ENCODE data around the gene TMEM107. TPM values are rescaled to one million over a fixed set of nuclear protein-coding genes. Genes with fewer than 3 reads are reported as not detected.
A peak's percentile ranks its signal among the peaks of the same experiment; 100 is the strongest.

TMEM107 gene
- total and polyA plus RNA-seq, 7 donors: 1.2 to 4.7 (median 1.9) TPM

DNA sequence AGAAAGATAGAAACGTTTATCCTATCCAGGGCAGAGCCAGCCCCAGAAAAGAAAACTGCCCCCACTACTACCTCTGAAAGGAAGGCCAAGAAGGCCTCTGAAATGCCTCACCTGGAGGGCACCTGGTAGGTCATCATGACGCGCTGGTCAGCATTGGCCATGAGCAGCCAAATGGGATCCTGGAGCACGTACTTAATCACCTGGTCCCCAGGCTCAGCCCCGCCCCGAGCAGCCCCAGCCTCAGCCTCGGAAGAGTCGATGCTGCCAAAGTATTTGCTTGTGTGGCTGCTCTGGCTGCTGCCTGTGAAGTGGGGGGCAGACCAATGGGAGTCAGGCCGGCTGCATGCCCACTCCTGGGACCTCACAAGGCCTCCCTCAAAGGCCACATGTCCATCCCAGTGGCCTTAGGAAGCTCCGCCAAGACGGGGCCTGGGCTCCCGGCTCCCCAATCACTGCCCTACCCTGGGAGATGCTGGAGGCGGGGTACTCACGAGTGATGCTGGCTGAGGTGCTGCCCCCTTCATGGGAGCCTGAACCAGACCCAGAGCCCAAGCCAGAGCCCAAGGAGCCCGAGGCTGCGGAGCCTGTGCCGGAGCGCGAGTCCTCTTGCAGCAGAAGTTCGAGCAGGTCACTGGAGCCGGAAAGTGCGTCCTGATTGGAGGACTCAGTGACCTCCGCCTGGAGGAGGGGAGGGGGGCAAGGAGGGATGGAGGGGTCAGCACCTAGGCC, 33.9 kb downstream of the TMEM107 start:
- Histone ChIP-seq H3K4me3 (no peak overlapping the region), H3K9me3 (no peaks in the 10 kb centered on the region), H3K27ac (peak overlapping the region; percentile 93), H3K27me3 (ENCODE audit: insufficient read depth in 3 of 3, low read length in 2 of 3) (no peaks in the 10 kb centered on the region), H3K4me1 (peaks cover 39% of the 10 kb centered on the region), H3K36me3 (ENCODE audit: insufficient read depth in 1 of 2, low read depth in 1 of 2) (peaks cover 19 to 83% of the 10 kb centered on the region in 2 donors)
- TF ChIP-seq, protein P1, sequence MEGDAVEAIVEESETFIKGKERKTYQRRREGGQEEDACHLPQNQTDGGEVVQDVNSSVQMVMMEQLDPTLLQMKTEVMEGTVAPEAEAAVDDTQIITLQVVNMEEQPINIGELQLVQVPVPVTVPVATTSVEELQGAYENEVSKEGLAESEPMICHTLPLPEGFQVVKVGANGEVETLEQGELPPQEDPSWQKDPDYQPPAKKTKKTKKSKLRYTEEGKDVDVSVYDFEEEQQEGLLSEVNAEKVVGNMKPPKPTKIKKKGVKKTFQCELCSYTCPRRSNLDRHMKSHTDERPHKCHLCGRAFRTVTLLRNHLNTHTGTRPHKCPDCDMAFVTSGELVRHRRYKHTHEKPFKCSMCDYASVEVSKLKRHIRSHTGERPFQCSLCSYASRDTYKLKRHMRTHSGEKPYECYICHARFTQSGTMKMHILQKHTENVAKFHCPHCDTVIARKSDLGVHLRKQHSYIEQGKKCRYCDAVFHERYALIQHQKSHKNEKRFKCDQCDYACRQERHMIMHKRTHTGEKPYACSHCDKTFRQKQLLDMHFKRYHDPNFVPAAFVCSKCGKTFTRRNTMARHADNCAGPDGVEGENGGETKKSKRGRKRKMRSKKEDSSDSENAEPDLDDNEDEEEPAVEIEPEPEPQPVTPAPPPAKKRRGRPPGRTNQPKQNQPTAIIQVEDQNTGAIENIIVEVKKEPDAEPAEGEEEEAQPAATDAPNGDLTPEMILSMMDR (IDR thresholded peaks at IDR 0.05): no peak
- intact Hi-C loops (cut with DNase I): loop anchor here in 1 of 2 donors (10.0 kb wide), 1 partner anchor 898 kb away; the partner anchor contains the start of gene GABARAP
- DNase-seq (no peak), ATAC-seq (no peak)
- 74 to 86% (median 78%) methylated on average over 23 of the region's 23 CpGs for WGBS, 3 donors

DNA sequence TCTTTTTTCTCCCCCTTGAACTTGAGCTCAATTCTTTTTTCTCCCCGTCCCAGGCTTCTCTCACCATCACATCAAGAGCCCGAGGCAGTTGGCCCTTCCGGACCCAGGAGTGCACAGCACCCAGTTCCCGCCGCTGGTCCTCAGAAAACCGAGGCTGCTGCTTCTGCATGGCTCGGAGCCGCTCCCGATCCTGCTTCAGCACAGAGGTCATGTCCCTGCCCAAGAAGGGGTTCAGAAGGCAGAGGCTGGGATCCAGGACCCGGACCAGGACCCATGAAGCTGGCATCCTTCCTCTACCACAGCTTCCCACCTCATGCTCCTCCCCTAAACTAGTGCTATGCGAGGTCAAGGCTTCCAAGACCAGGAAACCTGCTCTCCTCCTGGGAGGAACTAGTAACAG, 34.4 kb downstream of the TMEM107 start:
- Histone ChIP-seq H3K27ac (peak overlapping the region; percentile 93), H3K4me1 (peaks cover 33% of the 10 kb centered on the region)
- DNase-seq: no peak

DNA sequence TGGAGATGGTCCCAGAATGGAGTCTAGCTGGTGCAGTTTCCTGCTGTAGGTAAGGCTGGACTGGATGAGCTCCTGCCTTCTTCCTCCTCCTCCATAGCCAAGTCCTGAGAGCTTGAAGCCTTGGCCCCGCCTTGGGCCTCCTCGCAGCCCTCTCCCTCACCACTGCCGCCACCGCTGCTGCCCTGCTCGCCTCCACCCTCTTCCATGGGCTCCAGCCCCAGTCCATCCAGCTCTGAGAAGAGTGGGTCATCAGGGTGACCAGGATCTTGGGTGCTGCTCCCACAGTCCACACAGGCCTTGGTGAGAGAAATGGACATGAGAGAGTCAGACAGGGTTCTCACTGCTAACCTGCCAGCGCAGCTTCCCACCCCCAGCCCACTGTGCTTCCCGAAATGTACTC, 35.1 kb downstream of the TMEM107 start:
- TF ChIP-seq, protein P1 (IDR thresholded peaks at IDR 0.05): no peak
- DNase-seq (peak in 1 of 2 donors; percentile 13), ATAC-seq (no peak)
- peak overlapping the region; percentile 93 for H3K27ac ChIP-seq
- H3K36me3 ChIP-seq (ENCODE audit: insufficient read depth in 1 of 2, low read depth in 1 of 2): peaks cover 10 to 70% of the 10 kb centered on the region in 2 donors
- H3K9me3 ChIP-seq: no peaks in the 10 kb centered on the region
- H3K4me3 ChIP-seq: no peak overlapping the region
- 83 to 84% (median 84%) methylated on average over 7 of the region's 7 CpGs for WGBS, 3 donors
- intact Hi-C loops (cut with DNase I): loop anchor here in 1 of 2 donors (10.0 kb wide), 1 partner anchor 896 kb away; the partner anchor contains the start of gene GABARAP
- no peaks in the 10 kb centered on the region for H3K27me3 ChIP-seq (ENCODE audit: insufficient read depth in 3 of 3, low read length in 2 of 3)
- H3K4me1 ChIP-seq: peaks cover 33% of the 10 kb centered on the region

More for the DNA sequence above, 34.4 kb downstream of the TMEM107 start:
- intact Hi-C loops (cut with DNase I): loop anchor here in 1 of 2 donors (10.0 kb wide), 1 partner anchor 897 kb away; the partner anchor contains the start of gene GABARAP
- no peak for ATAC-seq
- H3K27me3 ChIP-seq (ENCODE audit: insufficient read depth in 3 of 3, low read length in 2 of 3): no peaks in the 10 kb centered on the region
- no peak overlapping the region for H3K4me3 ChIP-seq
- H3K9me3 ChIP-seq: no peaks in the 10 kb centered on the region
- WGBS, 3 donors: 83 to 85% (median 83%) methylated on average over 11 of the region's 11 CpGs
- TF ChIP-seq, protein P1 (IDR thresholded peaks at IDR 0.05): no peak
- peaks cover 14 to 77% of the 10 kb centered on the region in 2 donors for H3K36me3 ChIP-seq (ENCODE audit: insufficient read depth in 1 of 2, low read depth in 1 of 2)

DNA sequence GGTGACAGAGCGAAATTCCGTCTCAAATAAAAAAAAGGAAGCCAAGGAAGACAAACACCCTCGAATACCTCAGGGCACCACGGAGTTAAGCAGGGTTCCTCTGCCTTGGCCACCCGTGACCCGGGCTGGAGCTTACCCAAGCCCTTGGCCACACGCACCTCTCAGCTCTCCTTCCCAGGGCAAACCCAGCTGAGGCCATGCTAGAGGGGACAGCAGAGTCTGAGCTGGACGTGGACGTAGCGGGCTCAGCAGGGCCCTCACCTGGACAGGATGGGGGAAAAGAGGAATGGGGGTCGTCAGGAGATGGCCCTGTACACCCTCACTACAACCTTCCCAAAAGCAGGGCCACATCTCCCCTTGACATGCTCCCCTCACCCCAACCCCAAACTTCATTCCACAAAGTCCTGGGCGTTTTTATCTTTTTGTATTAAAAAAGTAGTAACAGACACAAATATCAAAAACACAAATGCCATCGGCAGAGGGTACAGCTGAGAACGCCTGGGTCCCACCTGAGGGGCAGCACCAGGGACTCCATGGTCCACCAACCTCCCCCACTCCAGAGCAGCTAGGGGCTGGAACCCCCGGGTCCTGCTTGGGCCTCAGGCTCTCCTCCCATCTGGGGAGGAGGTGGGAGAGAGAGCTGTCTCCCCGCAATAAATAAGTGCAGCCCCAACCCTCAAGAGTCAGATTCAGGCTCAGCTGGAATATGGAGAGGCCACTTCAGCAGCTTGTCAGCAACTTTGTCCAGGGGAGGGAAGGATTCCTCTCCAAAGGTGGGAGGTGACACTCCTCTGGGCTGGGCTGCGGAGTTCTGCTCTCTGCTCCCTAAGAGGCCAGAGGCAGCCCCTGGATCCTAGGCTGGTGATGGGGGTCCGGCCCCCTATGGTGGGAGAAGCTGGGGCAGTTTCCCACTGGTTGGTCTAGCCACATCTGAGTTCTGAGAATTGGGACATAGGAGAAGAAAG, 35.8 kb downstream of the TMEM107 start:
- H3K9me3 ChIP-seq: no peaks in the 10 kb centered on the region
- WGBS, 3 donors: 55 to 70% (median 60%) methylated on average over 18 of the region's 18 CpGs
- H3K27ac ChIP-seq: peak overlapping the region; percentile 93
- H3K27me3 ChIP-seq (ENCODE audit: insufficient read depth in 3 of 3, low read length in 2 of 3): no peaks in the 10 kb centered on the region
- H3K4me1 ChIP-seq: peaks cover 33% of the 10 kb centered on the region
- TF ChIP-seq, protein P1 (IDR thresholded peaks at IDR 0.05): no peak
- ATAC-seq (peak in 3 of 4 donors; percentile 5 to 14 (median 11)), DNase-seq (peak; percentile 33 to 72)
- intact Hi-C loops (cut with DNase I): loop anchor here in 1 of 2 donors (10.0 kb wide), 1 partner anchor 896 kb away; the partner anchor contains the start of gene GABARAP
- no peak overlapping the region for H3K4me3 ChIP-seq
- H3K36me3 ChIP-seq (ENCODE audit: insufficient read depth in 1 of 2, low read depth in 1 of 2): peaks cover 6 to 63% of the 10 kb centered on the region in 2 donors

Measured in psoas muscle (tissue), 8 donors.